HTR-8/SVneo (cell line): ENCODE results near the gene C1orf35.

ENCODE experiments used
- DNase-seq: peaks from one replicate; pipeline ENCODE4 v3.0.0; 2011; ENCODE audit warnings: low spot score, mixed read lengths; ENCODE audit not compliant: insufficient read length
- FAIRE-seq: peaks from 2 replicates; lab custom pipeline; 2011; peaks lifted over from hg19 to GRCh38; lab: Jason Lieb, UNC

The C1orf35 gene

GRCh38 chr1:228143480-228144192, 40.5 kb upstream of the C1orf35 start:
- DNase-seq (no peak), FAIRE-seq (peak; percentile 9)

GRCh38 chr1:228142701-228143136, 39.6 kb upstream of the C1orf35 start:
- FAIRE-seq: no peak
- DNase-seq: no peak

GRCh38 chr1:228142155-228142691, 39.1 kb upstream of the C1orf35 start:
- no peak for DNase-seq
- no peak for FAIRE-seq

- FAIRE-seq (no peak), DNase-seq (no peak)
Observed at GRCh38 chr1:228141226-228142044, 38.3 kb upstream of the C1orf35 start.

- no peak for DNase-seq
- no peak for FAIRE-seq
Observed at GRCh38 chr1:228140724-228141225, 37.6 kb upstream of the C1orf35 start.

GRCh38 chr1:228139931-228140723, 37.0 kb upstream of the C1orf35 start, which contains the start of gene GUK1:
GUK1 (plus strand) TSS chr1:228140279; CDS start chr1:228140303, 24 bp downstream.
- FAIRE-seq: peak; percentile 100

GRCh38 chr1:228139406-228139930, 36.3 kb upstream of the C1orf35 start:
- no peak for FAIRE-seq

More at GRCh38 chr1:228139931-228140723, 37.0 kb upstream of the C1orf35 start, which contains the start of gene GUK1:
- peak; percentile 95 for DNase-seq

GRCh38 chr1:228136901-228137300, 33.8 kb upstream of the C1orf35 start:
- no peak for DNase-seq
- no peak for FAIRE-seq

More at GRCh38 chr1:228139406-228139930, 36.3 kb upstream of the C1orf35 start:
- DNase-seq: no peak

- DNase-seq (no peak), FAIRE-seq (no peak)
Observed at GRCh38 chr1:228134591-228134990, 31.5 kb upstream of the C1orf35 start.

GRCh38 chr1:228131766-228132165, 28.6 kb upstream of the C1orf35 start:
- FAIRE-seq (no peak), DNase-seq (no peak)

GRCh38 chr1:228125185-228125584, 22.1 kb upstream of the C1orf35 start:
- no peak for DNase-seq
- no peak for FAIRE-seq

- DNase-seq: no peak
- FAIRE-seq: no peak
Observed at GRCh38 chr1:228123505-228123904, 20.4 kb upstream of the C1orf35 start.

GRCh38 chr1:228122921-228123441, 19.9 kb upstream of the C1orf35 start:
- DNase-seq (no peak), FAIRE-seq (no peak)

GRCh38 chr1:228120857-228121489, 17.8 kb upstream of the C1orf35 start:
- DNase-seq (no peak), FAIRE-seq (no peak)

- no peak for DNase-seq
- FAIRE-seq: no peak
Observed at GRCh38 chr1:228120351-228120750, 17.2 kb upstream of the C1orf35 start.

GRCh38 chr1:228118040-228118439, 14.9 kb upstream of the C1orf35 start:
- FAIRE-seq (no peak), DNase-seq (no peak)

- DNase-seq (no peak), FAIRE-seq (no peak)
Observed at GRCh38 chr1:228117335-228117734, 14.2 kb upstream of the C1orf35 start.

- DNase-seq (no peak), FAIRE-seq (no peak)
Observed at GRCh38 chr1:228114827-228115226, 11.7 kb upstream of the C1orf35 start.

GRCh38 chr1:228112617-228113016, 9.5 kb upstream of the C1orf35 start:
- DNase-seq: no peak

More at GRCh38 chr1:228112617-228113016, 9.5 kb upstream of the C1orf35 start:
- no peak for FAIRE-seq
